Dermis blood vessel endothelial cell (primary cell): Measurements from ENCODE around the gene CAMTA1. TPM values are rescaled to one million over a fixed set of nuclear protein-coding genes. Genes with fewer than 3 reads are reported as not detected.

Experiments
- DNase-seq: peaks from one replicate; pipeline ENCODE4 v3.0.0; 2010
- total RNA-seq: library from RNA; depleted of rRNA; stranded (reverse); fragments of >200 nt; gene quantifications from 2 replicates; pipeline ENCODE4 v1.2.3, GENCODE V29; 2014

The CAMTA1 gene
- total RNA-seq, 1 donor from 2014 or later: 58.4 TPM

DNA sequence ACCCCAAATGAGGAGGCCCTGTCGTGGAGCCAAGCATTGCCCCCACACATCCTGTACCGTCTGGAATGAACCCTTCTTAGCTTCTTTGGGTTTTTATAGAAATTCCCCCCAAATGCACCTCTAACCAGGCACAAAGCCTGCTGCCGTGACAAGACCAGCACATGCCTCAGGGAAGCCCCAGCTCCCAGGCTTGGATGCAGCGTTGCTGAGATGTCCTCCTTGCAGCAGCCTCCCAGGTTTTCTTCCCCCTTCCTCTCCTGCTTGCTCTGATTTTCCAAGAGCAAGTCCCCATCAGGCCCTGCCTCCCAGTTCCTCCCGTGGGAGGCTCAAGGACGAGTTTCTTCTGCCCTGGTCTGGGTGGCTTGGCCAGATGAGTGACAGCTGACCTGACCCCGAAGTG, 866.8 kb downstream of the CAMTA1 start:
- DNase-seq: no peak

GRCh38 chr1:7652515-7653098, 867.4 kb downstream of the CAMTA1 start:
- no peak for DNase-seq

DNA sequence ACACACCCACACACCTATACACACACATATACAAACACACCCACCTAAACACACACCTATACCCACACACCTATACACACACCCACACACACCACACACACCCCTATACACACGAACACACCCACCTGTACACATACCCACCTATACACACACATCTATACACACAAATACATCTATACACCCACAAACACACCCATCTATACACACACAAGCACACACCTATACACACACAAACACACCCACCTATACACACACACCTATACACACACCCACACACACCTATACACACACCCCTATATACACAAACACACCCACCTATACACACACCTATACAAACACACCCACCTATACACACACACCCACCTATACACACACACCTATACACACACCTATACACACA, 869.5 kb downstream of the CAMTA1 start:
- no peak for DNase-seq

DNA sequence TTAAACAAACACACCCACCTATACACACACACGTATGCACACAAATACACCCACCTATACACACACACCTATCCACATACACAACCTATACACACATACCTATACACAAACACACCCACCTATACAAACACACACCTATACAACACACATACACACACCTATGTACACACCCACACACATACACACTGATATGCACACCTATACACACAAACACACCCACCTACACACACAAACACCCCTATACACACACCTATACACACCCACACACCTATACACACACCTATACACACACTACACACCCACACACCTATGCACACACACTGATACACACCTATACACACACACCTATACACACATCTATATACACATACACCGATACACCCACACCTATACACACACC, 870.1 kb downstream of the CAMTA1 start:
- DNase-seq: no peak

- DNase-seq: no peak
Measured at GRCh38 chr1:7656557-7657215, 871.4 kb downstream of the CAMTA1 start.

- no peak for DNase-seq
Measured at GRCh38 chr1:7657287-7658016, 872.2 kb downstream of the CAMTA1 start.

GRCh38 chr1:7658099-7658498, 872.8 kb downstream of the CAMTA1 start:
- DNase-seq: no peak

GRCh38 chr1:7659514-7659913, 874.3 kb downstream of the CAMTA1 start:
- DNase-seq: no peak

- no peak for DNase-seq
Measured at GRCh38 chr1:7663451-7664146, 878.3 kb downstream of the CAMTA1 start.

DNA sequence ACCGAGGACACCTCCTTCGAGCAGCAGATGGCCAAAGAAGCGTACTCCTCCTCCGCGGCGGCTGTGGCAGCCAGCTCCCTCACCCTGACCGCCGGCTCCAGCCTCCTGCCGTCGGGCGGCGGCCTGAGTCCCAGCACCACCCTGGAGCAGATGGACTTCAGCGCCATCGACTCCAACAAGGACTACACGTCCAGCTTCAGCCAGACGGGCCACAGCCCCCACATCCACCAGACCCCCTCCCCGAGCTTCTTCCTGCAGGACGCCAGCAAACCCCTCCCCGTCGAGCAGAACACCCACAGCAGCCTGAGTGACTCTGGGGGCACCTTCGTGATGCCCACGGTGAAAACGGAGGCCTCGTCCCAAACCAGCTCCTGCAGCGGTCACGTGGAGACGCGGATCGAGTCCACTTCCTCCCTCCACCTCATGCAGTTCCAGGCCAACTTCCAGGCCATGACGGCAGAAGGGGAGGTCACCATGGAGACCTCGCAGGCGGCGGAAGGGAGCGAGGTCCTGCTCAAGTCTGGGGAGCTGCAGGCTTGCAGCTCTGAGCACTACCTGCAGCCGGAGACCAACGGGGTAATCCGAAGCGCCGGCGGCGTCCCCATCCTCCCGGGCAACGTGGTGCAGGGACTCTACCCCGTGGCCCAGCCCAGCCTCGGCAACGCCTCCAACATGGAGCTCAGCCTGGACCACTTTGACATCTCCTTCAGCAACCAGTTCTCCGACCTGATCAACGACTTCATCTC, 879.1 kb downstream of the CAMTA1 start:
- DNase-seq: no peak

GRCh38 chr1:7664893-7665250, 879.6 kb downstream of the CAMTA1 start:
- no peak for DNase-seq

DNA sequence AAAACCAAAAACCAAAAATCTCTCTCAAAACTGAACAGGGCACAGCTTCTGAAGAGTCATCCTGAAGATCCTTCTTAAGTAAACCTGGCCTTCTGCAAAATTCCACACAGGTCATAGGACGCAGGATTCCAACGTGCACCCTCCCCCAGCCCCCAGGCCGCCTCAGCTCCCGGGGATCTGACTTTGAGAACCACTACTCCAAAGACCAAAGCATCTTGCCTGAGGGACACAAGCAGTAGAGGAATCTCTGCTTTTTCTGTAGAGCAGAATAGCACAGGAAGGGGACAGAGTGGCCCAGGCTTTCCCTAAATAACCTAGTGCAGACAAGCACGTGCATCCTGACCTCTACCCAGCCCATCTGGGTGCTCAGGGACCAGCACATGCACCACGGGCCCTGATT, 881.0 kb downstream of the CAMTA1 start:
- DNase-seq: no peak

GRCh38 chr1:7667159-7667558, 881.9 kb downstream of the CAMTA1 start:
- DNase-seq: no peak

DNA sequence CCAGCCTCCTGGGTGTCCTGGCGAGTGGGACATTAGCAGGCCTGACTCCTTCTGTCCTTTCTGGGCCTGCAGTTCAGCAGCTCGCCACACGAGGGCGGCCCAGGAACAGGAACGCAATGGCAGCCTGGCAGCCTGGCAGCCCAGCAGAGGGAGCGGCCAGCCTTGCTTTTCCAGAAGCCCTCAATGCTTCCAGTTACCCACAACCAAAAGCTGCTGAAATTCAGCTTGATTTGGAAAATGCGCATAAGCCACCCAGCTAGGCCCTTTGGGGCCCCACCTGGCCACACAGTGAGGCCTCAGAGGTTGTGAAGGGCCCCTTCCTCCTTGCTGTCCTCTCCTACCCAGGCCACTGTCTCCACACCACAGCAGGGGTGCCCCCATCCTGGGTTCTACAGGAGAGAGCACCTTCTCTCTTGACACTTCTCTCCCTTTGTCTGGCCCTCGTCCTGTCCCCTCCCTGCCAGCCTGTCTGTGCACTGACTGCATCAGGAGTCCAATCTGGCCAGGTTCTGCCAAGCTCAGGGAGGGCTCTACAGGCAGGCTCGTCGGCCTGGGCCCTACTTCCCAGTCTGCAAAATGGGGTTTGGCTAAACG, 882.5 kb downstream of the CAMTA1 start:
- DNase-seq: peak; percentile 90

GRCh38 chr1:7669559-7670311, 884.5 kb downstream of the CAMTA1 start:
- peak; percentile 73 for DNase-seq

DNA sequence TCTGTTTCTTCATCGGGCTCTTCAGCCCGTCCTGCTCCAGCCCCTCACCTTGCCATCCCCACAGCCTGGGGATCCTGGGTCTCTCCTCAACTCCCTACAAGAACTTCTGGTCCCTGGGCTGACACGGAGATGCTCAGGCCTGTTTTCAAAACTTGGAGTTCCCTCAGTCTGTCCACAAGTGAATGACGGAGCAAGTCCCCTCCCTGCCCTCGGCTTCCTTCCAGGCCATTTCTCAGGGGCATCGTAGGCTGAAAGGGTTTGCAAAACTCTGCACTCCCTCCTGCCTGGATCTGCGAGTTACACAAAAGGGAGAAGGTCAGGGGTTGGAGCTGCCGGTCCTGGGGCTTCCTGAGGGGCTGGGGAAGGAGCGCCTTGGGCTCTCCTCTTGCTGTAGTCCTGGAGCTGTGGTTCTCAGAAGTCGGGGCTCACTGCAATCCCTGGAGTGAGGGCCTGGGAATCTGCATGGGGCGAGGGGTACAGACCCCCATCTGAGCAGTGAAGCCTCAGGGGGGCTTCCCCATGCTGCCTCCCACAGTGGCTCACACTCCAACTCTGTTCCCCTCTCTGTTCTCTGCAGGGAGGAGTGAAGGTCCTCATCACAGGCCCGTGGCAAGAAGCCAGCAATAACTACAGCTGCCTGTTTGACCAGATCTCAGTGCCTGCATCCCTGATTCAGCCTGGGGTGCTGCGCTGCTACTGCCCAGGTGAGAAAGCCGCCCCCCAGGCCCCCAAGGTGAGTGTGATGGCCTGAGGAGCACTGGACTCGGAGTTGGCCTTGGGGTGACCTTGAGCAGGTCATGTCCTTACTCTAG, 885.3 kb downstream of the CAMTA1 start:
- no peak for DNase-seq

- DNase-seq: no peak
Measured at GRCh38 chr1:7671146-7671465, 885.9 kb downstream of the CAMTA1 start.

- no peak for DNase-seq
Measured at GRCh38 chr1:7671676-7672075, 886.4 kb downstream of the CAMTA1 start.

DNA sequence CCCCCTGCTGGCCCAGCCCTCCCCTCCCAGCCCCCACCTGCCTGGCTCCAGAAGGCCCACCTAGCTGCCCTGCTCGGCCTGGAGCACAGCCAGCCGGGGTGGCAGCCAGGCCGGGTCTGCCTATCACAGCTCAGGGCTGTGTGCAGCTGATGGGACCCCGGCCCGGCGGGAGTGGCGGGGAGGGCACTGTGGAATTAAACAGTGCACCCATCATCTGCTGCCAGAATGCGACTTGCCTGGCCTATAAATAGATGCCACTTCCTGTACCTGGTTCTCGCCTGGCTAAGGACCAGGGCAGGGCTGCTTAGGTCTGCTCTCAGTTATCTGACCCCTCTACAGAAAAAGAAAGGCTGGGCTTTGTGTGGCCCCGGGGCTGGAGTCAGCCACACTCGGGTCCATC, 887.6 kb downstream of the CAMTA1 start:
- no peak for DNase-seq

- DNase-seq: no peak
Measured at GRCh38 chr1:7674972-7675371, 889.7 kb downstream of the CAMTA1 start.
